IMR-90 (cell line): ENCODE results near the gene SLC12A8. TPM values are rescaled to one million over a fixed set of nuclear protein-coding genes. Genes with fewer than 3 reads are reported as not detected.
A peak's percentile ranks its signal among the peaks of the same experiment; 100 is the strongest.

ENCODE experiments used
- ATAC-seq: fragments of 200-7000 bp; cut with Tn5 transposase; 2 replicates; pipeline ENCODE4 v1.9.1; 2020; ENCODE audit warnings: low read depth, mild to moderate bottlenecking, moderate library complexity
- BruUV-seq: library from RNA; stranded (reverse); fragments of 400-500 nt; replicated peaks from 2 replicates; lab custom pipeline; 2021; lab: Mats Ljungman, UMichigan
- CTCF ChIA-PET: fragments of 300-600 bp; formaldehyde crosslinking; extraction: SDS; loops from one replicate; lab custom pipeline; 2021; ENCODE audit warnings: antibody characterized with exemption; lab: Yijun Ruan, JAX
- POLR2A ChIA-PET: fragments of 300-600 bp; sonication (Branson Sonifier 250); formaldehyde crosslinking; loops from one replicate; lab custom pipeline; 2022; ENCODE audit warnings: antibody characterized with exemption; ENCODE audit not compliant: unreplicated experiment; lab: Charles Lee
- DNase-seq: peaks from one replicate; pipeline ENCODE4 v3.0.0; 2013
- H2AFZ ChIP-seq: replicated peaks from 2 replicates; pipeline ENCODE3; 2013; ENCODE audit warnings: low read length, mild to moderate bottlenecking; ENCODE audit not compliant: poor library complexity
- H2AK5ac ChIP-seq: 2 replicates; pipeline ENCODE4 v1.6.1; 2013; ENCODE audit warnings: low read depth, low read length, inconsistent platforms
- H2AK9ac ChIP-seq: replicated peaks from 2 replicates; pipeline ENCODE3; 2013; ENCODE audit warnings: mild to moderate bottlenecking, low read depth, low read length, moderate library complexity; ENCODE audit not compliant: poor library complexity
- H2BK120ac ChIP-seq: 2 replicates; pipeline ENCODE4 v1.6.1; 2013; ENCODE audit warnings: low read depth, low read length, inconsistent platforms
- H2BK15ac ChIP-seq: 3 replicates; pipeline ENCODE4 v1.6.1; 2013; ENCODE audit warnings: low read depth, low read length, inconsistent platforms
- H2BK20ac ChIP-seq: 2 replicates; pipeline ENCODE4 v1.6.1; 2013; ENCODE audit warnings: low read depth, mild to moderate bottlenecking, inconsistent platforms, low read length, moderate library complexity
- H2BK5ac ChIP-seq: 2 replicates; pipeline ENCODE4 v1.6.1; 2013; ENCODE audit warnings: mild to moderate bottlenecking, low read depth, low read length, inconsistent platforms; ENCODE audit not compliant: poor library complexity, severe bottlenecking
- H3K14ac ChIP-seq: replicated peaks from 2 replicates; pipeline ENCODE4 v1.6.1; 2013; ENCODE audit warnings: low read depth, low read length, inconsistent platforms
- H3K18ac ChIP-seq: 2 replicates; pipeline ENCODE4 v1.6.1; 2013; ENCODE audit warnings: low read depth, low read length, control low read depth
- H3K23ac ChIP-seq: 2 replicates; pipeline ENCODE4 v1.6.1; 2013; ENCODE audit warnings: low read depth, low read length, inconsistent platforms
- H3K27ac ChIP-seq: 2 replicates; pipeline ENCODE4 v1.5.1; 2013; ENCODE audit warnings: mild to moderate bottlenecking, control low read depth, low read length; ENCODE audit not compliant: insufficient read depth
- H3K27me3 ChIP-seq: 2 replicates; pipeline ENCODE4 v1.6.1; 2013; ENCODE audit warnings: low read length; ENCODE audit not compliant: control insufficient read depth, insufficient read depth
- H3K36me3 ChIP-seq: 2 replicates; pipeline ENCODE4 v1.6.1; 2013; ENCODE audit warnings: low read length, mixed read lengths; ENCODE audit not compliant: control insufficient read depth, insufficient read depth
- H3K4ac ChIP-seq: 2 replicates; pipeline ENCODE4 v1.6.1; 2013; ENCODE audit warnings: low read depth, low read length, inconsistent platforms
- H3K4me1 ChIP-seq: 2 replicates; pipeline ENCODE4 v1.6.1; 2013; ENCODE audit warnings: low read length, mixed read lengths; ENCODE audit not compliant: control insufficient read depth, insufficient read depth
- H3K4me2 ChIP-seq: 2 replicates; pipeline ENCODE4 v1.6.1; 2013; ENCODE audit warnings: low read depth, mild to moderate bottlenecking, control low read depth, low read length, moderate library complexity
- H3K4me3 ChIP-seq: 2 replicates; pipeline ENCODE4 v1.5.1; 2013; ENCODE audit warnings: low read depth, mild to moderate bottlenecking, control low read depth, low read length, moderate library complexity; ENCODE audit not compliant: insufficient read depth
- H3K56ac ChIP-seq: 2 replicates; pipeline ENCODE4 v1.6.1; 2013; ENCODE audit warnings: low read length, inconsistent platforms; ENCODE audit not compliant: insufficient read depth; ENCODE audit errors: extremely low read depth
- H3K79me1 ChIP-seq, 2 experiments: 2 replicates each; pipeline ENCODE4 v1.6.1; 2013; ENCODE audit warnings: low read length in 2 of 2, inconsistent platforms in 1 of 2, low read depth in 1 of 2
- H3K9ac ChIP-seq: 2 replicates; pipeline ENCODE4 v1.6.1; 2013; ENCODE audit warnings: low read depth, low read length, control low read depth
- H3K9me1 ChIP-seq: 2 replicates; pipeline ENCODE4 v1.6.1; 2013; ENCODE audit warnings: low read length, inconsistent platforms; ENCODE audit not compliant: insufficient read depth
- H3K9me3 ChIP-seq: 2 replicates; pipeline ENCODE4 v1.6.1; 2013; ENCODE audit warnings: low read length; ENCODE audit not compliant: control insufficient read depth, insufficient read depth
- H4K20me1 ChIP-seq: 2 replicates; pipeline ENCODE4 v1.6.1; 2013; ENCODE audit warnings: low read length, inconsistent platforms; ENCODE audit not compliant: insufficient read depth
- H4K5ac ChIP-seq: 2 replicates; pipeline ENCODE4 v1.6.1; 2013; ENCODE audit warnings: mild to moderate bottlenecking, low read depth, low read length, control low read depth
- H4K8ac ChIP-seq, 2 experiments: 2 replicates each; pipeline ENCODE4 v1.6.1; 2013; ENCODE audit warnings: low read depth in 2 of 2, low read length in 2 of 2, control low read depth in 1 of 2, inconsistent platforms in 1 of 2
- H4K91ac ChIP-seq: 2 replicates; pipeline ENCODE4 v1.6.1; 2013; ENCODE audit warnings: low read depth, low read length, inconsistent platforms; ENCODE audit not compliant: insufficient read depth
- BHLHE40 ChIP-seq: fragments of 150-350 bp; IDR thresholded peaks from 2 replicates; pipeline ENCODE4 v1.6.1; 2016; ENCODE audit warnings: mild to moderate bottlenecking, low read depth, low read length
- CEBPB ChIP-seq: IDR thresholded peaks from 2 replicates; pipeline ENCODE4 v1.6.1; 2012; ENCODE audit warnings: low read depth, low read length, improper control_type of control experiment
- CHD1 ChIP-seq: IDR thresholded peaks from 2 replicates; pipeline ENCODE4 v1.6.1; 2012; ENCODE audit warnings: low read depth, low read length, improper control_type of control experiment
- FOS ChIP-seq: fragments of 150-350 bp; IDR thresholded peaks from 2 replicates; pipeline ENCODE4 v1.6.1; 2016; ENCODE audit warnings: low read depth, low read length
- MAFK ChIP-seq: IDR thresholded peaks from 2 replicates; pipeline ENCODE4 v1.6.1; 2012; ENCODE audit warnings: low read depth, low read length, improper control_type of control experiment
- MAZ ChIP-seq: IDR thresholded peaks from 2 replicates; pipeline ENCODE4 v1.6.1; 2012; ENCODE audit warnings: low read depth, mild to moderate bottlenecking, low read length, improper control_type of control experiment, moderate library complexity, borderline replicate concordance
- MXI1 ChIP-seq: IDR thresholded peaks from 2 replicates; pipeline ENCODE4 v1.6.1; 2012; ENCODE audit warnings: low read depth, mild to moderate bottlenecking, low read length, moderate library complexity, borderline replicate concordance
- NFE2L2 ChIP-seq: fragments of 150-350 bp; IDR thresholded peaks from 2 replicates; pipeline ENCODE4 v1.6.1; 2016; ENCODE audit warnings: low read depth, mild to moderate bottlenecking, low read length
- POLR2A ChIP-seq: IDR thresholded peaks from 2 replicates; pipeline ENCODE4 v1.6.1; 2012; ENCODE audit warnings: mild to moderate bottlenecking, low read depth, low read length
- RAD21 ChIP-seq: IDR thresholded peaks from 2 replicates; pipeline ENCODE4 v1.6.1; 2012; ENCODE audit warnings: low read length, improper control_type of control experiment
- RCOR1 ChIP-seq: IDR thresholded peaks from 2 replicates; pipeline ENCODE4 v1.6.1; 2012; ENCODE audit warnings: mild to moderate bottlenecking, low read length, improper control_type of control experiment; ENCODE audit not compliant: insufficient replicate concordance
- RFX5 ChIP-seq: IDR thresholded peaks from 2 replicates; pipeline ENCODE4 v1.8.0; 2012; ENCODE audit warnings: low read depth, mild to moderate bottlenecking, low read length, moderate library complexity
- SMC3 ChIP-seq: fragments of 150-350 bp; IDR thresholded peaks from 2 replicates; pipeline ENCODE4 v1.6.1; 2016; ENCODE audit warnings: low read depth, mild to moderate bottlenecking, antibody characterized with exemption, low read length, moderate library complexity
- WGBS, 2 experiments: methylation state at CpG; one replicate each; pipeline versions ENCODE4 v1.1.5 to v1.1.7; 2013; ENCODE audit warnings: missing lambda C conversion rate in 2 of 2; ENCODE audit not compliant: insufficient read length in 1 of 2; ENCODE audit errors: extremely low coverage in 2 of 2; 5-methylcytosine and 5-hydroxymethylcytosine counted together
- dilution Hi-C: fragments of 300-500 bp; cut with HindIII; formaldehyde crosslinking; loops from one replicate; pipeline ENCODE4 v1.14.3; 2018; ENCODE audit warnings: low sequenced_read_pairs; ENCODE audit not compliant: unreplicated experiment
- in situ Hi-C: fragments of 300-500 bp; cut with MboI; formaldehyde crosslinking; loops from 3 replicates; pipeline ENCODE4 v1.14.3; 2019; ENCODE audit warnings: low sequenced_read_pairs, inconsistent platforms, mixed read lengths
- intact Hi-C: fragments of 100-400 bp; cut with micrococcal nuclease; formaldehyde crosslinking; loops from 2 replicates; pipeline ENCODE4 v1.10.0; 2022
- polyA plus RNA-seq, 3 experiments: library from polyadenylated mRNA; depleted of rRNA; stranded (reverse); fragments of >200 nt; gene quantifications; 2 replicates each; pipeline ENCODE4 v1.2.3, GENCODE V29; 2012; ENCODE audit warnings: low replicate concordance in 1 of 3
- total RNA-seq: library from RNA; depleted of rRNA; stranded (reverse); fragments of >200 nt; gene quantifications from 2 replicates; pipeline ENCODE4 v1.2.3, GENCODE V29; 2012
- TF ChIP-seq, protein P1 (sequence below): fragments of 150-350 bp; IDR thresholded peaks from 2 replicates; pipeline ENCODE4 v1.6.1; 2016; ENCODE audit warnings: low read depth, mild to moderate bottlenecking, low read length, moderate library complexity, borderline replicate concordance
- TF ChIP-seq, protein P2 (sequence below): fragments of 150-350 bp; IDR thresholded peaks from 2 replicates; pipeline ENCODE4 v1.6.1; 2017; ENCODE audit warnings: mild to moderate bottlenecking, antibody characterized with exemption, low read length, low read depth

SLC12A8 gene
- total and polyA plus RNA-seq, 2 of the 4 experiments (the other 2 are of a cell fraction): 2.2 to 4.3 TPM

DNA sequence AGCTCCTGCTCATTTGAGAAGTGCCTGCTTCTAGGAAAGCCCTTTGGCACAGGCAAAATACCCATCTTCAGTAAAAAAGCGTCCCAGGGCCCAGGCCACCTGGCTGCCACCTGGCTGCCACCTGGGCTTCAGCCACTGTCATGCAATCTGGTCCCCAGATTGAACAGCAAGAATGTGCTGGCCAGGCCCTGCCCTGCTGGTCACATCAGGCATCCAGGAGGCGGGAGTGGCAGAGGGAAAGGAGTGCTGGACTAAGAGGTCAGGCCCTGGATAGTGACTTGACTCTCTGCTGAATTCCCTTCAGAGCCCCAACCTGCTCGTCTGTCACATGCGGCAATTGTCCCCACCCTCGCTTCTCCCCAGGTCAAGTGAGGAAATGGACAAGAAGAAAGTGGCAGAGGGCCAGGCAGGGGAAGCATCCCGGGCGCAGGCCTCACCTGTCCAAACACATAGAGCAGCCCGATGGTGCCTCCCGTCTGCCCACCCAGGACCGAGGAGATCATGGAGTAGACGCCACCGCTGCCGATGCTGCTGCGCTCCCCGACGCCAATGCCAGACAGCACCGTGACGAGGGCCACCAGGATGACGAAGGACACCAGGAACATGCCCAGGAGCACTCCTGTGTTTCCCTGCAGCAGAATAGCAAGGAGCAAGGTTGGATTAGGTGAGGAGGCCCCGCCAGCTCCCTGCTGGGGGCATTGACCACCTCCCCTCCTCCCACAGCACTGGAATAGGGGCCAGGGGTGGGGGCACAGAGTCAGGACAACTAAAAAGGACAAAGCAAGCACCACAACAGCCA is 25.5 kb downstream of the SLC12A8 start:
- Histone ChIP-seq H3K4me1 (peaks cover 13% of the 10 kb centered on the region; the same call in 1 of the 2 replicates), H3K23ac (no peak overlapping the region), H3K4ac (peak overlapping the region; percentile 37; the same call in 1 of the 2 replicates), H3K4me3 (no peak overlapping the region), H3K27me3 (no peaks in the 10 kb centered on the region), H3K4me2 (no peak overlapping the region), H3K9me3 (no peaks in the 10 kb centered on the region; the same call in 1 of the 2 replicates), H3K36me3 (no peaks in the 10 kb centered on the region), H4K20me1 (no peaks in the 10 kb centered on the region), H3K56ac (no peak overlapping the region), H2BK15ac (no peak overlapping the region; the same call in 2 of the 3 replicates), H3K14ac (0 out of 2 replicates have a peak overlapping the region, but pooled peaks have one; percentile 16), H4K91ac (no peak overlapping the region), H3K9me1 (no peaks in the 10 kb centered on the region; the same call in 1 of the 2 replicates), H2BK20ac (no peak overlapping the region), H2AFZ (peak overlapping the region; percentile 69), H4K5ac (no peak overlapping the region), H3K18ac (no peak overlapping the region; the same call in 1 of the 2 replicates), H3K9ac (no peak overlapping the region), H2BK120ac (no peak overlapping the region), H3K27ac (no peak overlapping the region), H4K8ac (peak overlapping the region in 1 of 2 experiments; percentile 61; a peak in 2 of 4 replicates), H2AK9ac (peak overlapping the region; percentile 50), H2AK5ac (peak overlapping the region; percentile 27; the same call in 1 of the 2 replicates), H3K79me1 (no peaks in the 10 kb centered on the region), H2BK5ac (no peak overlapping the region)
- DNase-seq (no peak), ATAC-seq (no peak)
- intact Hi-C loops (no loop called here), in situ Hi-C loops (no loop called here), dilution Hi-C loops (no loop called here)
- 95% methylated on average over 9 of the region's 20 CpGs; no CpG with 5 or more reads in 1 of the 2 experiments for WGBS, 2 experiments
- POLR2A ChIA-PET: no interaction called here
- CTCF ChIA-PET: interaction anchor here (1.0 kb wide), 1 partner anchor 19 kb away, joined by 3 read pairs; no protein-coding TSS in a partner anchor
- no TSS peak for BruUV-seq
- TF ChIP-seq, protein P1, sequence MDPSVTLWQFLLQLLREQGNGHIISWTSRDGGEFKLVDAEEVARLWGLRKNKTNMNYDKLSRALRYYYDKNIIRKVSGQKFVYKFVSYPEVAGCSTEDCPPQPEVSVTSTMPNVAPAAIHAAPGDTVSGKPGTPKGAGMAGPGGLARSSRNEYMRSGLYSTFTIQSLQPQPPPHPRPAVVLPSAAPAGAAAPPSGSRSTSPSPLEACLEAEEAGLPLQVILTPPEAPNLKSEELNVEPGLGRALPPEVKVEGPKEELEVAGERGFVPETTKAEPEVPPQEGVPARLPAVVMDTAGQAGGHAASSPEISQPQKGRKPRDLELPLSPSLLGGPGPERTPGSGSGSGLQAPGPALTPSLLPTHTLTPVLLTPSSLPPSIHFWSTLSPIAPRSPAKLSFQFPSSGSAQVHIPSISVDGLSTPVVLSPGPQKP: no peak
- TF ChIP-seq NFE2L2: no peak
- TF ChIP-seq, protein P2, sequence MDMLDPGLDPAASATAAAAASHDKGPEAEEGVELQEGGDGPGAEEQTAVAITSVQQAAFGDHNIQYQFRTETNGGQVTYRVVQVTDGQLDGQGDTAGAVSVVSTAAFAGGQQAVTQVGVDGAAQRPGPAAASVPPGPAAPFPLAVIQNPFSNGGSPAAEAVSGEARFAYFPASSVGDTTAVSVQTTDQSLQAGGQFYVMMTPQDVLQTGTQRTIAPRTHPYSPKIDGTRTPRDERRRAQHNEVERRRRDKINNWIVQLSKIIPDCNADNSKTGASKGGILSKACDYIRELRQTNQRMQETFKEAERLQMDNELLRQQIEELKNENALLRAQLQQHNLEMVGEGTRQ: no peak
- TF ChIP-seq RFX5: no peak
- no peak for TF ChIP-seq RCOR1
- TF ChIP-seq MAFK: no peak
- TF ChIP-seq MXI1: no peak
- no peak for TF ChIP-seq BHLHE40
- TF ChIP-seq SMC3: no peak
- TF ChIP-seq RAD21: no peak
- no peak for TF ChIP-seq FOS
- TF ChIP-seq CHD1: no peak
- no peak for TF ChIP-seq CEBPB
- TF ChIP-seq MAZ: no peak
- TF ChIP-seq POLR2A: no peak
